OCI-LY1 (cell line): Measurements from ENCODE around the gene NEDD4L.

ENCODE experiments used
- H2AFZ ChIP-seq: fragments of 200-600 bp; sonication (generic), shearing (Covaris generic); 2 replicates; pipeline ENCODE4 v1.6.0; 2014; ENCODE audit warnings: antibody characterized with exemption, mild to moderate bottlenecking, low read length
- H3F3A ChIP-seq: fragments of 200-600 bp; sonication (generic), shearing (Covaris generic); 2 replicates; pipeline ENCODE4 v1.6.0; 2014; ENCODE audit warnings: mild to moderate bottlenecking, antibody characterized with exemption, low read length, moderate library complexity; ENCODE audit not compliant: insufficient read depth
- H3K27ac ChIP-seq: fragments of 200-600 bp; sonication (generic); 2 replicates; pipeline ENCODE4 v1.5.1; 2014; ENCODE audit warnings: low read length, mixed run types, mild to moderate bottlenecking, low read depth; ENCODE audit not compliant: poor library complexity, severe bottlenecking
- H3K27me3 ChIP-seq: fragments of 200-600 bp; sonication (generic); 2 replicates; pipeline ENCODE4 v1.6.0; 2014; ENCODE audit warnings: antibody characterized with exemption, mild to moderate bottlenecking, low read length, moderate library complexity; ENCODE audit not compliant: insufficient read depth
- H3K36me3 ChIP-seq: fragments of 200-600 bp; sonication (generic); 2 replicates; pipeline ENCODE4 v1.6.1; 2014; ENCODE audit warnings: mild to moderate bottlenecking, antibody characterized with exemption, low read length, moderate library complexity, mixed read lengths; ENCODE audit not compliant: insufficient read depth
- H3K4me1 ChIP-seq: fragments of 200-600 bp; sonication (generic); 2 replicates; pipeline ENCODE4 v1.5.1; 2014; ENCODE audit warnings: mild to moderate bottlenecking, low read length, moderate library complexity; ENCODE audit not compliant: insufficient read depth, severe bottlenecking
- H3K4me2 ChIP-seq: fragments of 200-600 bp; sonication (generic), shearing (Covaris generic); 2 replicates; pipeline ENCODE4 v1.6.1; 2014; ENCODE audit warnings: low read length
- H3K4me3 ChIP-seq: fragments of 200-600 bp; sonication (generic); 2 replicates; pipeline ENCODE4 v1.5.1; 2014; ENCODE audit warnings: low read length, low read depth, mild to moderate bottlenecking, mixed read lengths; ENCODE audit not compliant: poor library complexity, severe bottlenecking
- H3K79me2 ChIP-seq: fragments of 200-600 bp; shearing (Covaris generic); 2 replicates; pipeline ENCODE4 v1.6.1; 2016; ENCODE audit warnings: mixed run types, low read length, mixed read lengths; ENCODE audit not compliant: insufficient read depth
- H3K9ac ChIP-seq: fragments of 200-600 bp; sonication (generic), shearing (Covaris generic); 2 replicates; pipeline ENCODE4 v1.6.1; 2014; ENCODE audit warnings: mild to moderate bottlenecking, low read length, mixed read lengths
- H3K9me2 ChIP-seq: fragments of 200-600 bp; sonication (generic), shearing (Covaris generic); 2 replicates; pipeline ENCODE4 v1.6.1; 2014; ENCODE audit warnings: low read depth, mild to moderate bottlenecking, low read length, mixed read lengths
- H3K9me3 ChIP-seq: fragments of 200-600 bp; shearing (Covaris generic); 2 replicates; pipeline ENCODE4 v1.6.1; 2014; ENCODE audit warnings: low read length, mixed read lengths
- H4K20me1 ChIP-seq: fragments of 200-600 bp; sonication (generic), shearing (Covaris generic); 2 replicates; pipeline ENCODE4 v1.6.0; 2016; ENCODE audit warnings: mild to moderate bottlenecking, low read length; ENCODE audit not compliant: insufficient read depth
- EZH2 ChIP-seq: fragments of 200-600 bp; sonication (generic), shearing (Covaris generic); IDR thresholded peaks from 2 replicates; pipeline ENCODE4 v1.8.0; 2017; ENCODE audit warnings: borderline replicate concordance, mixed run types, mild to moderate bottlenecking, antibody characterized with exemption, low read length, moderate library complexity, mixed read lengths
- TF ChIP-seq, protein P1 (sequence below): fragments of 200-600 bp; sonication (generic), shearing (Covaris generic); IDR thresholded peaks from 2 replicates; pipeline ENCODE4 v1.5.1; 2017; ENCODE audit warnings: mild to moderate bottlenecking, antibody characterized with exemption, low read length, moderate library complexity, mixed read lengths

The NEDD4L gene

DNA sequence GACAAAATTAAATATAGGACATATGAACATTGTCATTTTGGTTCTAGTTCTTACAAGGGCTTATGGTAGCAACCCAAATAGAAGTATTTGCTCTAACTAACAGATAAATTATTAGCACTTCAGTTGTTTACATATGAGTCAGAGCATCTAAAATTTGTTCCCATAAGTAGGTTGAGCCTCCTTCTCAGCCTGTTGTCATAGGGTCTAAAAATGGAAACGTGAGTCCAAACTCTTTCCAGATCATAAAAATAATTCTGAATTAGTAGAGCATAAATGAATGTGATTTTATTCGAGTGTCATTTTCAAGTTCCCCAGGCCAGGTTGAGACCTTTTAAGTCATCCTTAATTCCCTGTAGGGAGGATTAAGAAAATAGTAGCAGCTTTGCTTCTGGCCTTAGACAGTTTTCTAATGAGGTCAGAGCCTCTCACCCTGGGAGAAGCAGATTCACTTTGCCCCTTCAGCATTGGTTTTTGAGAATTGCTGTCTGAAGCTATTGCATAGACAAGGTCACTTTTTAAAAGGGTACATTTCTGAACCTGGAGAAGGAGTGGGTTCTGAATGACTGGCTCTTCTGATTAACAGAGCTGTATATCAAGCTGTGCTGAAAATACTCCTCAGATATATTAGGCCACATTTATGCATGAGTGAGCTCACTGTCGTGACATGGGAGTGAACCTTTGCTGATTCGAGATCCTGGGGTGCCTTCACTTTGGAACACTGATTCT, 164.3 kb downstream of the NEDD4L start:
- H3K9me3 ChIP-seq, result no peaks in the 10 kb centered on the region
- H3K9me2 ChIP-seq, result no peaks in the 10 kb centered on the region
- no peaks in the 10 kb centered on the region for H3F3A ChIP-seq
- H3K27me3 ChIP-seq, result no peaks in the 10 kb centered on the region
- H3K4me2 ChIP-seq, result no peak overlapping the region
- no peak overlapping the region for H3K9ac ChIP-seq
- TF ChIP-seq, protein P1, sequence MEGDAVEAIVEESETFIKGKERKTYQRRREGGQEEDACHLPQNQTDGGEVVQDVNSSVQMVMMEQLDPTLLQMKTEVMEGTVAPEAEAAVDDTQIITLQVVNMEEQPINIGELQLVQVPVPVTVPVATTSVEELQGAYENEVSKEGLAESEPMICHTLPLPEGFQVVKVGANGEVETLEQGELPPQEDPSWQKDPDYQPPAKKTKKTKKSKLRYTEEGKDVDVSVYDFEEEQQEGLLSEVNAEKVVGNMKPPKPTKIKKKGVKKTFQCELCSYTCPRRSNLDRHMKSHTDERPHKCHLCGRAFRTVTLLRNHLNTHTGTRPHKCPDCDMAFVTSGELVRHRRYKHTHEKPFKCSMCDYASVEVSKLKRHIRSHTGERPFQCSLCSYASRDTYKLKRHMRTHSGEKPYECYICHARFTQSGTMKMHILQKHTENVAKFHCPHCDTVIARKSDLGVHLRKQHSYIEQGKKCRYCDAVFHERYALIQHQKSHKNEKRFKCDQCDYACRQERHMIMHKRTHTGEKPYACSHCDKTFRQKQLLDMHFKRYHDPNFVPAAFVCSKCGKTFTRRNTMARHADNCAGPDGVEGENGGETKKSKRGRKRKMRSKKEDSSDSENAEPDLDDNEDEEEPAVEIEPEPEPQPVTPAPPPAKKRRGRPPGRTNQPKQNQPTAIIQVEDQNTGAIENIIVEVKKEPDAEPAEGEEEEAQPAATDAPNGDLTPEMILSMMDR, result no peak
- no peak for TF ChIP-seq EZH2
- H3K27ac ChIP-seq, result no peak overlapping the region
- no peaks in the 10 kb centered on the region for H3K36me3 ChIP-seq
- H3K79me2 ChIP-seq, result no peaks in the 10 kb centered on the region
- H3K4me3 ChIP-seq, result no peak overlapping the region
- H2AFZ ChIP-seq, result no peak overlapping the region
- no peaks in the 10 kb centered on the region for H3K4me1 ChIP-seq
- H4K20me1 ChIP-seq, result no peaks in the 10 kb centered on the region

DNA sequence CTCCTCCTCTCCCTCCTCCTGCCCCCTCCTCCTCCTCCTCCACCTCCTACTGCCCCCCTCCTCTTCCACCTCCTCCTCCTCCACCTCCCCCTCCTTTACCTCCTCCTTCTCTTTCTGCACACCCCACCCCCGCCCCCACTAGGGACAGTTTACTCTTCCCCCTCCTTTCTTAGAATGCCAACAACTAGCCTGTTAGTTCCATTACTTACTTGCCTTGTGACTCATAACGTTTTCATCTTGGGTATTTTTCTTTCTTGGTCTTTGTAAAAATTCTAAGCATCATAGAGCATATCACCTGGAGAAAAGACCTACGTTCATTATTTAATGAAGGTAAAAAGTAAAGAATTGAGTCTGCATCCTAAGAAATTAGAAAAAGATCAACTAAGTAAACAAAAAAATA, 165.3 kb downstream of the NEDD4L start:
- H3K9ac ChIP-seq, result no peak overlapping the region
- TF ChIP-seq, protein P1, result no peak
- no peak for TF ChIP-seq EZH2
- H3K27ac ChIP-seq, result no peak overlapping the region
- no peaks in the 10 kb centered on the region for H3K9me3 ChIP-seq
- no peaks in the 10 kb centered on the region for H3K36me3 ChIP-seq
- no peaks in the 10 kb centered on the region for H3K79me2 ChIP-seq
- no peak overlapping the region for H3K4me2 ChIP-seq
- no peaks in the 10 kb centered on the region for H3F3A ChIP-seq
- no peaks in the 10 kb centered on the region for H3K9me2 ChIP-seq
- H4K20me1 ChIP-seq, result no peaks in the 10 kb centered on the region
- H3K4me1 ChIP-seq, result no peaks in the 10 kb centered on the region
- no peak overlapping the region for H3K4me3 ChIP-seq
- no peaks in the 10 kb centered on the region for H3K27me3 ChIP-seq
- H2AFZ ChIP-seq, result no peak overlapping the region

DNA sequence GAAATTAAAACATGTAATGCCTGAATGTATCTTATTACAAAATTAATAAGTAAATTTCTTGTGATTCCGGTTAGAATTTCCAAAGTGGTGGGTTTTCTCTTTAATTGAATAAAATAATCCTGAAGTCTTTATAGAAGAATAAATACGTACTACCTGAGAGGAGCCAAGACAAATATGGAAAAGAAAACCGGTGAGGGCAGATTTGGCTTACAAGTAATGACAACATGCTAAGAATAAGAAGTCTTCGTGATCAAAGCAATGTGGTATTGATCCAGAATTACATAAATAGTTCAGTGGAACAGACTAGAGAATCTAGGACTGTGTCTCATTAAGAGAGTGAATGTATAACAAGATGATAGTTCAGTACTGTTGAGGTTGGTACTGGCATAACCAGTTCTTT, 167.5 kb downstream of the NEDD4L start:
- no peak overlapping the region for H3K27ac ChIP-seq
- H3K4me3 ChIP-seq, result no peak overlapping the region
- H3K4me1 ChIP-seq, result no peaks in the 10 kb centered on the region
- no peak overlapping the region for H3K4me2 ChIP-seq
- H3K27me3 ChIP-seq, result no peaks in the 10 kb centered on the region
- H3F3A ChIP-seq, result no peaks in the 10 kb centered on the region
- TF ChIP-seq, protein P1, result no peak
- TF ChIP-seq EZH2, result no peak
- H3K9me3 ChIP-seq, result no peaks in the 10 kb centered on the region
- H2AFZ ChIP-seq, result no peak overlapping the region
- H3K9me2 ChIP-seq, result no peaks in the 10 kb centered on the region
- no peaks in the 10 kb centered on the region for H4K20me1 ChIP-seq
- no peak overlapping the region for H3K9ac ChIP-seq
- no peaks in the 10 kb centered on the region for H3K36me3 ChIP-seq
- no peaks in the 10 kb centered on the region for H3K79me2 ChIP-seq
